ENCODE data around the gene HABP2. TPM values are rescaled to one million over a fixed set of nuclear protein-coding genes. Genes with fewer than 3 reads are reported as not detected.

HABP2 gene
- total and polyA plus RNA-seq, 3 donors from 2014 or later = 0.37 to 1.9 TPM; not detected in 1

- no peaks in the 10 kb centered on the region for H3K4me1 ChIP-seq
- no peak overlapping the region for H3K4me3 ChIP-seq
- WGBS, 2 donors = 94 to 95% methylated on average over 2 of the region's 2 CpGs
- H3K36me3 ChIP-seq (ENCODE audit: low read depth, missing control alignments) = no peaks in the 10 kb centered on the region
- no peaks in the 10 kb centered on the region for H3K27me3 ChIP-seq
- no peak for TF ChIP-seq CTCF (IDR thresholded peaks at IDR 0.05)
- TF ChIP-seq POLR2A (IDR thresholded peaks at IDR 0.05) = no peak
- DNase-seq = no peak
- no peaks in the 10 kb centered on the region for H3K9me3 ChIP-seq
- H3K27ac ChIP-seq = no peak overlapping the region
- intact Hi-C loops (cut with DNase I; ENCODE audit: low total_unique reads) = no loop called here
These were observed 75.8 kb downstream of the HABP2 start for GRCh38 chr10:113628607-113629153.

- 92 to 97% methylated on average over 5 of the region's 5 CpGs for WGBS, 2 donors
- no peaks in the 10 kb centered on the region for H3K27me3 ChIP-seq
- TF ChIP-seq POLR2A (IDR thresholded peaks at IDR 0.05) (no peak), CTCF (IDR thresholded peaks at IDR 0.05) (no peak)
- no peak overlapping the region for H3K27ac ChIP-seq
- no peaks in the 10 kb centered on the region for H3K36me3 ChIP-seq (ENCODE audit: low read depth, missing control alignments)
- DNase-seq = no peak
- no peak overlapping the region for H3K4me3 ChIP-seq
- intact Hi-C loops (cut with DNase I; ENCODE audit: low total_unique reads) = no loop called here
- H3K4me1 ChIP-seq = no peaks in the 10 kb centered on the region
- H3K9me3 ChIP-seq = no peaks in the 10 kb centered on the region
These were observed 78.2 kb downstream of the HABP2 start for GRCh38 chr10:113630929-113631533.

GRCh38 chr10:113631684-113632367 lies 79.0 kb downstream of the HABP2 start:
- WGBS, 2 donors = 62 to 67% methylated on average over 6 of the region's 6 CpGs
- TF ChIP-seq POLR2A (IDR thresholded peaks at IDR 0.05) (no peak), CTCF (IDR thresholded peaks at IDR 0.05) (no peak)
- intact Hi-C loops (cut with DNase I; ENCODE audit: low total_unique reads) = no loop called here

More at GRCh38 chr10:113631684-113632367, 79.0 kb downstream of the HABP2 start:
- Histone ChIP-seq H3K36me3 (ENCODE audit: low read depth, missing control alignments) (no peaks in the 10 kb centered on the region), H3K4me1 (no peaks in the 10 kb centered on the region), H3K27me3 (no peaks in the 10 kb centered on the region), H3K27ac (no peak overlapping the region), H3K9me3 (no peaks in the 10 kb centered on the region), H3K4me3 (no peak overlapping the region)
- no peak for DNase-seq

Other genes with a start within 250 kb of the HABP2 start
- gene NRAP, start 111.0 kb downstream of the HABP2 start, total RNA-seq = 1 to 10 TPM; 2.1 to 2.8 TPM
- gene NRAP, start 111.0 kb downstream of the HABP2 start, polyA plus RNA-seq (ENCODE audit: insufficient read depth, low read depth, low replicate concordance) = 7.9 TPM
- 10 to 100 TPM in 1 of 2 donors, 1 to 10 TPM in 1; 7.5 to 11.8 TPM for gene CASP7, start 126.9 kb downstream of the HABP2 start, total RNA-seq
- 12.7 TPM for gene CASP7, start 126.9 kb downstream of the HABP2 start, polyA plus RNA-seq (ENCODE audit: insufficient read depth, low read depth, low replicate concordance)
- gene PLEKHS1, start 198.6 kb downstream of the HABP2 start, total RNA-seq = 1 to 10 TPM in 1 of 2 donors, under 1 TPM in 1; 0.31 to 1.1 TPM
- 2.2 TPM for gene PLEKHS1, start 198.6 kb downstream of the HABP2 start, polyA plus RNA-seq (ENCODE audit: insufficient read depth, low read depth, low replicate concordance)